GM23248 (cell line): ENCODE results near the gene GABPB2. TPM values are rescaled to one million over a fixed set of nuclear protein-coding genes. Genes with fewer than 3 reads are reported as not detected.

Source experiments
- DNase-seq: peaks from one replicate; pipeline ENCODE4 v3.0.0-alpha.2; 2015
- H2AFZ ChIP-seq: fragments of 200-600 bp; sonication (generic); 2 replicates; pipeline ENCODE4 v1.6.1; 2016; ENCODE audit warnings: antibody characterized with exemption
- H3F3A ChIP-seq: fragments of 200-600 bp; sonication (generic); 2 replicates; pipeline ENCODE4 v1.6.1; 2016; ENCODE audit warnings: mild to moderate bottlenecking, antibody characterized with exemption, mixed run types; ENCODE audit not compliant: insufficient read depth
- H3K27ac ChIP-seq: fragments of 200-600 bp; sonication (generic); 2 replicates; pipeline ENCODE4 v1.5.1; 2016; ENCODE audit warnings: mild to moderate bottlenecking
- H3K27me3 ChIP-seq: fragments of 200-600 bp; sonication (generic); replicated peaks from 2 replicates; pipeline ENCODE4 v1.6.1; 2016; ENCODE audit warnings: mild to moderate bottlenecking; ENCODE audit not compliant: insufficient read depth
- H3K36me3 ChIP-seq: fragments of 200-600 bp; sonication (generic); 2 replicates; pipeline ENCODE4 v1.6.1; 2016; ENCODE audit warnings: low read depth, mild to moderate bottlenecking
- H3K4me1 ChIP-seq: fragments of 200-600 bp; sonication (generic); 2 replicates; pipeline ENCODE4 v1.6.1; 2016; ENCODE audit warnings: mild to moderate bottlenecking; ENCODE audit not compliant: insufficient read depth
- H3K4me2 ChIP-seq: fragments of 200-600 bp; sonication (generic); one replicate; pipeline ENCODE4 v1.6.1; 2016; ENCODE audit warnings: mild to moderate bottlenecking; ENCODE audit not compliant: unreplicated experiment
- H3K4me3 ChIP-seq: fragments of 200-600 bp; sonication (generic); 2 replicates; pipeline ENCODE4 v1.5.1; 2016; ENCODE audit warnings: mild to moderate bottlenecking
- H3K79me2 ChIP-seq: fragments of 200-600 bp; sonication (generic); 2 replicates; pipeline ENCODE4 v1.6.1; 2016; ENCODE audit warnings: mild to moderate bottlenecking; ENCODE audit not compliant: insufficient read depth
- H3K9ac ChIP-seq: fragments of 200-600 bp; sonication (generic); 2 replicates; pipeline ENCODE4 v1.6.1; 2016; ENCODE audit warnings: mild to moderate bottlenecking
- H3K9me2 ChIP-seq: fragments of 200-600 bp; sonication (generic); 2 replicates; pipeline ENCODE4 v1.6.1; 2016; ENCODE audit warnings: mixed run types, mild to moderate bottlenecking, moderate library complexity; ENCODE audit not compliant: insufficient read depth
- H3K9me3 ChIP-seq: fragments of 200-600 bp; sonication (generic); one replicate; pipeline ENCODE4 v1.6.1; 2017; ENCODE audit warnings: low read depth
- H4K20me1 ChIP-seq: fragments of 200-600 bp; sonication (generic); 2 replicates; pipeline ENCODE4 v1.6.0; 2016; ENCODE audit not compliant: insufficient read depth
- EZH2 ChIP-seq: fragments of 200-600 bp; sonication (generic); IDR thresholded peaks from 2 replicates; pipeline ENCODE4 v1.6.1; 2018; ENCODE audit warnings: antibody characterized with exemption, mild to moderate bottlenecking; ENCODE audit not compliant: insufficient read depth, poor library complexity, severe bottlenecking
- EZH2phosphoT487 ChIP-seq: fragments of 200-600 bp; sonication (generic); IDR thresholded peaks from 2 replicates; pipeline ENCODE4 v1.6.1; 2018; ENCODE audit warnings: antibody characterized with exemption, moderate library complexity, mild to moderate bottlenecking, low read depth; ENCODE audit not compliant: insufficient read depth
- WGBS, 2 experiments: methylation state at CpG; one replicate each; pipeline ENCODE4 v1.1.6; 2015 to 2017; ENCODE audit warnings: low lambda C conversion rate in 2 of 2, low coverage in 1 of 2; ENCODE audit errors: missing lambda C conversion rate in 2 of 2; 5-methylcytosine and 5-hydroxymethylcytosine counted together
- in situ Hi-C: fragments of 300-500 bp; cut with MboI; formaldehyde crosslinking; loops from 2 replicates; pipeline ENCODE4 v1.15.0; 2020
- polyA plus RNA-seq: library from polyadenylated mRNA; unstranded; fragments of >200 nt; fragmentation: Nextera tagmentation; extraction: Ambion mirVana; gene quantifications from 2 replicates; pipeline ENCODE4 v1.2.1, GENCODE V29; 2016
- total RNA-seq: library from RNA; depleted of rRNA; stranded (reverse); fragments of >200 nt; shearing (Covaris generic); gene quantifications from 2 replicates; pipeline ENCODE4 v1.2.3, GENCODE V29; 2014

The GABPB2 gene
- total and polyA plus RNA-seq, 2 experiments from 2014 or later, result 7.4 to 14.7 TPM

- Histone ChIP-seq H3F3A (peaks cover 8% of the 10 kb centered on the region), H3K36me3 (no peaks in the 10 kb centered on the region), H3K27ac (peak overlapping the region; percentile 58; the same call in 1 of the 2 replicates), H3K9me2 (no peaks in the 10 kb centered on the region), H3K4me3 (no peak overlapping the region), H3K79me2 (no peaks in the 10 kb centered on the region), H3K4me2 (peak overlapping the region; percentile 94), H3K9me3 (no peaks in the 10 kb centered on the region), H3K9ac (peak overlapping the region; percentile 76; the same call in 1 of the 2 replicates), H3K27me3 (no peaks in the 10 kb centered on the region), H2AFZ (0 out of 2 replicates have a peak overlapping the region, but pooled peaks have one; percentile 93), H4K20me1 (no peaks in the 10 kb centered on the region), H3K4me1 (0 out of 2 replicates have a peak, but pooled peaks cover 7% of the 10 kb centered on the region)
- in situ Hi-C loops, result no loop called here
- no peak for DNase-seq
- TF ChIP-seq EZH2 (no peak), EZH2phosphoT487 (no peak)
- WGBS, 2 experiments, result 80 to 92% methylated on average over 2 of the region's 2 CpGs
These were observed 77.1 kb downstream of the GABPB2 start for GRCh38 chr1:151147665-151148064.

DNA sequence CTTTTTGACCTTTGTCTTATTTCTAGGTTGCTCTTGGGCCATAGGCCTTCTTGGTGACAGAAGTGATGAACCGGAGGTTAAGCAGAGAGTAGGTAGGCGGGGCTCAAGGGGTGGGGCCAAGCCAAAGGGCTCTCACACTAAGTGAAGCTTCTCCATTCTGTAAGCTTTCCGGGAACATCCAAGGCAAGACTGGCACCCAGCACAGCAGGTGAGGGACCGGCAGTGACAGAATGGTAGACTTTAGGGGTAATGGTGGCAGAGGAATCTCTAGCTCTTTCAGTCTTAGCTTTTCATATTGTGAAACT, 85.9 kb downstream of the GABPB2 start, which contains the start of gene TNFAIP8L2:
TNFAIP8L2 (plus strand) TSS at position 135 of the 305 bp plus-strand sequence. CDS start 2,049 bp downstream, outside the sequence.
- DNase-seq, result no peak
- H3K4me1 ChIP-seq, result no peaks in the 10 kb centered on the region
- in situ Hi-C loops, result no loop called here
- H3K27ac ChIP-seq, result no peak within 1 kb of the TSS
- H3K36me3 ChIP-seq, result peaks cover 12% of the 10 kb centered on the region; the same call in 1 of the 2 replicates
- no peak within 1 kb of the TSS for H3K9ac ChIP-seq
- no peaks in the 10 kb centered on the region for H3K9me3 ChIP-seq
- H4K20me1 ChIP-seq, result no peaks in the 10 kb centered on the region
- H3K4me2 ChIP-seq, result no peak within 1 kb of the TSS
- no peaks in the 10 kb centered on the region for H3K27me3 ChIP-seq
- TF ChIP-seq EZH2, result no peak
- TF ChIP-seq EZH2phosphoT487, result no peak
- H3K79me2 ChIP-seq, result no peaks in the 10 kb centered on the region
- no peaks in the 10 kb centered on the region for H3K9me2 ChIP-seq
- no peak within 1 kb of the TSS for H2AFZ ChIP-seq
- no peak within 1 kb of the TSS for H3K4me3 ChIP-seq
- 0 out of 2 replicates have a peak, but pooled peaks cover 5% of the 10 kb centered on the region for H3F3A ChIP-seq
- 56 to 61% methylated on average over 4 of the region's 4 CpGs for WGBS, 2 experiments

GRCh38 chr1:151157067-151157531, 86.5 kb downstream of the GABPB2 start:
- Histone ChIP-seq H3K79me2 (no peaks in the 10 kb centered on the region), H3K4me3 (no peak overlapping the region), H3K36me3 (peaks cover 15% of the 10 kb centered on the region; the same call in 1 of the 2 replicates), H3K4me1 (no peaks in the 10 kb centered on the region), H3F3A (0 out of 2 replicates have a peak, but pooled peaks cover 5% of the 10 kb centered on the region), H3K27me3 (no peaks in the 10 kb centered on the region), H3K9ac (no peak overlapping the region), H3K9me3 (no peaks in the 10 kb centered on the region), H4K20me1 (no peaks in the 10 kb centered on the region), H2AFZ (no peak overlapping the region), H3K9me2 (no peaks in the 10 kb centered on the region), H3K27ac (no peak overlapping the region), H3K4me2 (no peak overlapping the region)
- DNase-seq, result no peak
- TF ChIP-seq EZH2, result no peak
- TF ChIP-seq EZH2phosphoT487, result no peak
- 83 to 84% methylated on average over 6 of the region's 6 CpGs for WGBS, 2 experiments
- in situ Hi-C loops, result no loop called here

GRCh38 chr1:151158326-151158725, 87.8 kb downstream of the GABPB2 start:
- no peak for DNase-seq
- Histone ChIP-seq H3K4me3 (no peak overlapping the region), H3K27ac (no peak overlapping the region), H4K20me1 (no peaks in the 10 kb centered on the region), H3K9me2 (no peaks in the 10 kb centered on the region), H2AFZ (no peak overlapping the region), H3F3A (0 out of 2 replicates have a peak, but pooled peaks cover 5% of the 10 kb centered on the region), H3K9ac (no peak overlapping the region), H3K4me1 (no peaks in the 10 kb centered on the region), H3K79me2 (peaks cover 9% of the 10 kb centered on the region; the same call in 1 of the 2 replicates), H3K9me3 (no peaks in the 10 kb centered on the region), H3K4me2 (no peak overlapping the region), H3K36me3 (peaks cover 15% of the 10 kb centered on the region; the same call in 1 of the 2 replicates), H3K27me3 (no peaks in the 10 kb centered on the region)
- 81 to 82% methylated on average over 5 of the region's 5 CpGs for whole genome bisulfite sequencing, 2 experiments
- TF ChIP-seq EZH2phosphoT487, result no peak
- no peak for TF ChIP-seq EZH2
- in situ Hi-C loops, result no loop called here
